Caco-2 (cell line): Measurements from ENCODE around the gene IZUMO1R. TPM values are rescaled to one million over a fixed set of nuclear protein-coding genes. Genes with fewer than 3 reads are reported as not detected.

ENCODE experiments used
- BruUV-seq: library from RNA; stranded (reverse); fragments of 400-500 nt; replicated peaks from 2 replicates; lab custom pipeline; 2021; lab: Mats Ljungman, UMichigan
- CTCF ChIA-PET: fragments of 300-600 bp; sonication (Branson Sonifier 250); formaldehyde crosslinking; loops from one replicate; lab custom pipeline; 2022; ENCODE audit warnings: antibody characterized with exemption; lab: Charles Lee
- POLR2A ChIA-PET: fragments of 300-600 bp; sonication (Branson Sonifier 250); formaldehyde crosslinking; loops from one replicate; lab custom pipeline; 2022; ENCODE audit warnings: antibody characterized with exemption; lab: Charles Lee
- DNase-seq, 2 experiments: peaks; one replicate each; pipeline versions ENCODE4 v3.0.0 to v3.0.0-alpha.2; 2020 to 2022
- H3K27me3 ChIP-seq: replicated peaks from 2 replicates; pipeline ENCODE4 v1.6.0; 2011; ENCODE audit warnings: low read length; ENCODE audit not compliant: control insufficient read depth, insufficient read depth
- H3K36me3 ChIP-seq: 2 replicates; pipeline ENCODE4 v1.5.1; 2011; ENCODE audit warnings: low read length; ENCODE audit not compliant: control insufficient read depth, insufficient read depth
- H3K4me1 ChIP-seq: fragments of 250-450 bp; sonication (Bioruptor Pico); 2 replicates; pipeline ENCODE4 v1.5.1; 2020; ENCODE audit warnings: mild to moderate bottlenecking
- H3K4me3 ChIP-seq: 2 replicates; pipeline ENCODE4 v1.5.1; 2011; ENCODE audit warnings: low read depth, mild to moderate bottlenecking, control low read depth, low read length
- H3K9me3 ChIP-seq: fragments of 250-450 bp; sonication (Bioruptor Pico); 2 replicates; pipeline ENCODE4 v1.5.1; 2020; ENCODE audit warnings: mild to moderate bottlenecking, moderate library complexity
- H3K27ac Mint-ChIP-seq: one replicate; pipeline ENCODE4 v1.8.0; 2022; ENCODE audit warnings: mixed read lengths; ENCODE audit not compliant: unreplicated experiment
- H3K27me3 Mint-ChIP-seq: one replicate; pipeline ENCODE4 v1.8.0; 2022; ENCODE audit warnings: mixed read lengths; ENCODE audit not compliant: insufficient read depth, unreplicated experiment
- H3K36me3 Mint-ChIP-seq: one replicate; pipeline ENCODE4 v1.8.0; 2022; ENCODE audit warnings: mild to moderate bottlenecking, mixed read lengths; ENCODE audit not compliant: insufficient read depth, unreplicated experiment
- H3K4me1 Mint-ChIP-seq: one replicate; pipeline ENCODE4 v1.8.0; 2022; ENCODE audit warnings: low read depth, mixed read lengths; ENCODE audit not compliant: unreplicated experiment
- H3K4me3 Mint-ChIP-seq: one replicate; pipeline ENCODE4 v1.8.0; 2022; ENCODE audit warnings: mild to moderate bottlenecking, moderate library complexity, mixed read lengths; ENCODE audit not compliant: unreplicated experiment
- H3K9me3 Mint-ChIP-seq: one replicate; pipeline ENCODE4 v1.8.0; 2022; ENCODE audit warnings: mixed read lengths; ENCODE audit not compliant: unreplicated experiment
- CTCF ChIP-seq, 2 experiments: fragments of 200-600 bp in 1 of 2; IDR thresholded peaks; 1 replicate in 1 of 2; 2 replicates in 1 of 2; pipeline versions ENCODE4 v1.5.1 to v1.8.0; 2011 to 2022; ENCODE audit warnings: antibody characterized with exemption in 1 of 2, control low read depth in 1 of 2, inconsistent platforms in 1 of 2, low read depth in 1 of 2, low read length in 1 of 2, mild to moderate bottlenecking in 1 of 2, moderate library complexity in 1 of 2; ENCODE audit not compliant: insufficient read depth in 1 of 2, severe bottlenecking in 1 of 2, unreplicated experiment in 1 of 2
- intact Hi-C: fragments of 100-400 bp; cut with micrococcal nuclease; formaldehyde crosslinking; loops from one replicate; pipeline ENCODE4 v1.10.0; 2022; ENCODE audit not compliant: unreplicated experiment
- total RNA-seq: library from RNA; stranded (reverse); gene quantifications from 2 replicates; pipeline ENCODE4 v1.2.3, GENCODE V29; 2022

Gene IZUMO1R
- total RNA-seq, 1 experiment from 2014 or later: not detected

- BruUV-seq: no TSS peak
- H3K27ac Mint-ChIP-seq: no peak overlapping the region
These were observed 2.9 kb downstream of the IZUMO1R start for GRCh38 chr11:94307101-94307791.

GRCh38 chr11:94308024-94308423 is 3.6 kb downstream of the IZUMO1R start:
- Mint-ChIP-seq H3K4me1 (peaks cover 39% of the 10 kb centered on the region), H3K27ac (no peak overlapping the region), H3K9me3 (no peaks in the 10 kb centered on the region), H3K4me3 (no peak overlapping the region), H3K27me3 (no peaks in the 10 kb centered on the region), H3K36me3 (no peaks in the 10 kb centered on the region)
- H3K27me3 ChIP-seq: no peaks in the 10 kb centered on the region
- no peak overlapping the region for H3K4me3 ChIP-seq
- POLR2A ChIA-PET: no interaction called here
- BruUV-seq: no TSS peak
- intact Hi-C loops: no loop called here
- no peaks in the 10 kb centered on the region for H3K9me3 ChIP-seq
- no peaks in the 10 kb centered on the region for H3K36me3 ChIP-seq
- no peak for DNase-seq
- peaks cover 36% of the 10 kb centered on the region for H3K4me1 ChIP-seq
- CTCF ChIA-PET: interaction anchor here (1.0 kb wide), 1 partner anchor 109 kb away, joined by 3 read pairs; no protein-coding TSS in a partner anchor
- peak in 1 of 2 experiments; percentile 25 for TF ChIP-seq CTCF (IDR thresholded peaks at IDR 0.05; ENCODE audit: insufficient read depth in 1 of 2, low read depth in 1 of 2, low read length in 1 of 2, severe bottlenecking in 1 of 2, unreplicated experiment in 1 of 2)

More at GRCh38 chr11:94307101-94307791, 2.9 kb downstream of the IZUMO1R start:
- Mint-ChIP-seq H3K9me3 (no peaks in the 10 kb centered on the region), H3K4me3 (no peak overlapping the region), H3K27me3 (no peaks in the 10 kb centered on the region), H3K36me3 (no peaks in the 10 kb centered on the region), H3K4me1 (peaks cover 32% of the 10 kb centered on the region)
- intact Hi-C loops: no loop called here
- no peak for DNase-seq
- POLR2A ChIA-PET: no interaction called here
- Histone ChIP-seq H3K27me3 (no peaks in the 10 kb centered on the region), H3K36me3 (no peaks in the 10 kb centered on the region), H3K4me3 (no peak overlapping the region), H3K9me3 (no peaks in the 10 kb centered on the region), H3K4me1 (peaks cover 28% of the 10 kb centered on the region)
- no peak for TF ChIP-seq CTCF (IDR thresholded peaks at IDR 0.05; ENCODE audit: insufficient read depth in 1 of 2, low read depth in 1 of 2, low read length in 1 of 2, severe bottlenecking in 1 of 2, unreplicated experiment in 1 of 2)
- CTCF ChIA-PET: interaction anchor here (1.0 kb wide), 1 partner anchor 110 kb away, joined by 3 read pairs; no protein-coding TSS in a partner anchor

GRCh38 chr11:94309757-94310156 is 5.4 kb downstream of the IZUMO1R start:
- no TSS peak for BruUV-seq
- no peak for TF ChIP-seq CTCF (IDR thresholded peaks at IDR 0.05; ENCODE audit: insufficient read depth in 1 of 2, low read depth in 1 of 2, low read length in 1 of 2, severe bottlenecking in 1 of 2, unreplicated experiment in 1 of 2)
- peaks cover 40% of the 10 kb centered on the region for H3K4me1 ChIP-seq
- ChIA-PET POLR2A (no interaction called here), CTCF (no interaction called here)
- no peaks in the 10 kb centered on the region for H3K27me3 Mint-ChIP-seq
- peaks cover 34% of the 10 kb centered on the region for H3K4me1 Mint-ChIP-seq
- H3K9me3 ChIP-seq: no peaks in the 10 kb centered on the region
- H3K9me3 Mint-ChIP-seq: no peaks in the 10 kb centered on the region
- H3K4me3 Mint-ChIP-seq: no peak overlapping the region
- H3K27ac Mint-ChIP-seq: no peak overlapping the region
- no peaks in the 10 kb centered on the region for H3K36me3 ChIP-seq
- H3K36me3 Mint-ChIP-seq: no peaks in the 10 kb centered on the region
- DNase-seq: no peak
- no peaks in the 10 kb centered on the region for H3K27me3 ChIP-seq
- intact Hi-C loops: loop anchor here (5.0 kb wide), 2 partner anchors 93 to 127 kb away; partner anchors contain the start of gene GPR83
- no peak overlapping the region for H3K4me3 ChIP-seq
